Activated B cell treated with CpG ODN at 0.5 μM for 24 hours (primary cell): ENCODE results near the gene SPRR1A. TPM values are rescaled to one million over a fixed set of nuclear protein-coding genes. Genes with fewer than 3 reads are reported as not detected.

Experiments used
- ATAC-seq: fragments of 200-7000 bp; cut with Tn5 transposase; one replicate; pipeline ENCODE4 v1.10.0; 2021; ENCODE audit warnings: low read depth, mild to moderate bottlenecking, moderate library complexity
- CTCF ChIA-PET: fragments of 350-600 bp; sonication (Branson Sonifier 250); formaldehyde crosslinking; loops from one replicate; lab custom pipeline; 2021; ENCODE audit warnings: antibody characterized with exemption; lab: Charles Lee
- POLR2A ChIA-PET: fragments of 350-600 bp; sonication (Branson Sonifier 250); formaldehyde crosslinking; loops from one replicate; lab custom pipeline; 2021; ENCODE audit warnings: antibody characterized with exemption; lab: Charles Lee
- DNase-seq: peaks from one replicate; pipeline ENCODE4 v3.0.0; 2022
- H3K27ac Mint-ChIP-seq: one replicate; pipeline ENCODE4 v1.8.0; 2020; ENCODE audit warnings: mixed read lengths
- H3K27me3 Mint-ChIP-seq: one replicate; pipeline ENCODE4 v1.8.0; 2021; ENCODE audit warnings: mixed read lengths
- H3K36me3 Mint-ChIP-seq: one replicate; pipeline ENCODE4 v1.8.0; 2021; ENCODE audit warnings: low read depth, mixed read lengths
- H3K4me1 Mint-ChIP-seq: one replicate; pipeline ENCODE4 v1.8.0; 2021; ENCODE audit warnings: mixed read lengths
- H3K4me3 Mint-ChIP-seq: one replicate; pipeline ENCODE4 v1.8.0; 2020; ENCODE audit warnings: mild to moderate bottlenecking, mixed read lengths
- H3K9me3 Mint-ChIP-seq: one replicate; pipeline ENCODE4 v1.8.0; 2020; ENCODE audit warnings: mixed read lengths
- CTCF ChIP-seq: fragments of 200-600 bp; IDR thresholded peaks from one replicate; pipeline ENCODE4 v1.8.0; 2022; ENCODE audit warnings: antibody characterized with exemption, mild to moderate bottlenecking
- intact Hi-C: fragments of 100-400 bp; cut with micrococcal nuclease; formaldehyde crosslinking; loops from one replicate; pipeline ENCODE4 v1.15.1; 2024
- total RNA-seq: library from RNA; stranded (reverse); gene quantifications from 2 replicates; pipeline ENCODE4 v1.2.3, GENCODE V29; 2022

Gene SPRR1A
- not detected in 2 replicates for total RNA-seq

DNA sequence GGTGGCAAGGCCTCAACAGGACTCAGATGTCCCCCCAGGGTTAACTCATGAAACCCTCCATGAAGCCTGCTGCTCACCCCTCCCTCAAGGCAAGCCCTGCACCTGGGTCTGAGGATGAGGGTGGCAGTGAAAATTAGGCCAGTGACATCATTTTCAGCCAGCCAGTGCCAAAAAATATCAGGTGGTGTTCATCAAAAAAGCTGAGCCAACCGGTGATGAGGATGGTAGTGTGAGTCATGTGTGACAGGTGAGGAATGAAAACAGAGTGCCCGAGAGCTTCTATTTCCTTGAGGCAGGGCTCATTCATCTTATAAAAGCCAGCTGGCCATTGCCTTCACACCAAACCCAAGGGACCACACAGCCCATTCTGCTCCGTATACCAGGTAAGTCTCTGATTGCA lies at the start of gene SPRR1A:
TSS of gene SPRR1A (plus strand) at position 339 of the 400 bp plus-strand sequence. CDS start 1,150 bp downstream, outside the sequence.
- H3K36me3 Mint-ChIP-seq: no peaks in the 10 kb centered on the region
- CTCF ChIA-PET: no interaction called here
- intact Hi-C loops: no loop called here
- no peak within 1 kb of the TSS for H3K27ac Mint-ChIP-seq
- no peaks in the 10 kb centered on the region for H3K4me1 Mint-ChIP-seq
- ATAC-seq (no peak), DNase-seq (no peak)
- POLR2A ChIA-PET: no interaction called here
- H3K4me3 Mint-ChIP-seq: no peak within 1 kb of the TSS
- no peaks in the 10 kb centered on the region for H3K9me3 Mint-ChIP-seq
- peaks cover 45% of the 10 kb centered on the region for H3K27me3 Mint-ChIP-seq
- no peak for TF ChIP-seq CTCF

- no peak overlapping the region for H3K27ac Mint-ChIP-seq
- H3K4me1 Mint-ChIP-seq: no peaks in the 10 kb centered on the region
- ATAC-seq (no peak), DNase-seq (no peak)
- intact Hi-C loops: no loop called here
- ChIA-PET CTCF (no interaction called here), POLR2A (no interaction called here)
- H3K4me3 Mint-ChIP-seq: no peak overlapping the region
- no peaks in the 10 kb centered on the region for H3K36me3 Mint-ChIP-seq
- no peaks in the 10 kb centered on the region for H3K9me3 Mint-ChIP-seq
- H3K27me3 Mint-ChIP-seq: peaks cover 4% of the 10 kb centered on the region
- TF ChIP-seq CTCF: no peak
These were observed 43.3 kb upstream of the SPRR1A start for GRCh38 chr1:152940614-152941013.

- Mint-ChIP-seq H3K27me3 (peaks cover 3% of the 10 kb centered on the region), H3K4me3 (no peak overlapping the region), H3K36me3 (no peaks in the 10 kb centered on the region), H3K9me3 (no peaks in the 10 kb centered on the region), H3K4me1 (no peaks in the 10 kb centered on the region), H3K27ac (no peak overlapping the region)
- intact Hi-C loops: no loop called here
- no peak for DNase-seq
- ChIA-PET POLR2A (no interaction called here), CTCF (no interaction called here)
- no peak for ATAC-seq
- no peak for TF ChIP-seq CTCF
These were observed 42.7 kb upstream of the SPRR1A start for GRCh38 chr1:152941037-152941711.

DNA sequence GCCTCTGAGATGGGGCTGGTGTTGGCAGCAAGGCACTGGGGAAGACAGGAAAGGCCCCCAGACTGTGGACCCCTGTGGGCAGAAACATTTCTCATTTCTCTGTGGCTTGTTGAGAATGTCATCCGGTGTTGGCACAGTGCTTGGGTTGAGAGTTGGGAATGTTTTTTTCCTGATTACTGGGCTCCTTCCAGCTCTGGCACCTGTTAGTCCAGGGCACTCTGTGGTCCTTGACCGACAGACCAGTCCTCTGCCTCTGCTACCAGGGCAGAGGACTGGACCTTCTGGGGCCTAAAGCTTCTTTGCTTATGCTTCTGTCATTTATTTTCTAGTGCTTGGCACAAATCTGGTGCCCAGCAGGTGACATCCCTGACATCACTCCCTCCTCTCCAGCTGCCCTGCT lies 41.7 kb upstream of the SPRR1A start:
- ATAC-seq (no peak), DNase-seq (no peak)
- peaks cover 4% of the 10 kb centered on the region for H3K27me3 Mint-ChIP-seq
- no peaks in the 10 kb centered on the region for H3K9me3 Mint-ChIP-seq
- H3K4me3 Mint-ChIP-seq: no peak overlapping the region
- intact Hi-C loops: no loop called here
- no peaks in the 10 kb centered on the region for H3K36me3 Mint-ChIP-seq
- no peak for TF ChIP-seq CTCF
- no peak overlapping the region for H3K27ac Mint-ChIP-seq
- CTCF ChIA-PET: no interaction called here
- POLR2A ChIA-PET: no interaction called here
- no peaks in the 10 kb centered on the region for H3K4me1 Mint-ChIP-seq

DNA sequence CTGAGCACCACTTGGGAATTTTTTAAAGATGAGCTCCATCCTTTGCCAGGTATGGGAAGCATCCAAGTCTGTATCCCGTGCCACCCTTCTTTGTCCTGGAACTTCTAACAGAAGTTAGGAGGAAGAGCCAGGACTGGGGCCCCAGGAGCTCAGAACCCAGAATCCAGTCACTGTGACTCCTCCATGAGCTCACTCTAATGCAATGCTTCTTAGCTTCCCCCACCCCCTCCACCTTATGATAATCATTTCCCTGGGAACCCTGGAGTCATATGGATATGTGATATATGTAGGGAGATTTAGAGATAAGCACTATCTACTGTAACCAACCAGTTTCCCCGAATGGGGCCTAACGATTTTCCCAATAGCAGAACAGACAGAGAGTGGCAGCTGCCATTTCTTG lies 37.6 kb upstream of the SPRR1A start:
- POLR2A ChIA-PET: no interaction called here
- no peak for ATAC-seq
- no peak for DNase-seq
- H3K27ac Mint-ChIP-seq: no peak overlapping the region
- peaks cover 11% of the 10 kb centered on the region for H3K27me3 Mint-ChIP-seq
- intact Hi-C loops: no loop called here
- CTCF ChIA-PET: no interaction called here
- H3K4me1 Mint-ChIP-seq: no peaks in the 10 kb centered on the region
- H3K9me3 Mint-ChIP-seq: no peaks in the 10 kb centered on the region
- no peaks in the 10 kb centered on the region for H3K36me3 Mint-ChIP-seq
- H3K4me3 Mint-ChIP-seq: no peak overlapping the region
- TF ChIP-seq CTCF: no peak
